Breast epithelium (tissue), 4 donors: ENCODE data around the gene SPIRE2. TPM values are rescaled to one million over a fixed set of nuclear protein-coding genes. Genes with fewer than 3 reads are reported as not detected.
"Not testable (repeated sequence)": the region's sequence is repeated elsewhere in the genome, so short reads cannot be mapped to it uniquely, and the experiment has no call there.

ENCODE experiments used
- DNase-seq, 2 donors: peaks; one replicate each; pipeline ENCODE4 v3.0.0-alpha.2; 2019; ENCODE audit warnings: low spot score in 2 of 2
- H3K27ac ChIP-seq, 2 donors: fragments of 200-600 bp; sonication (generic) in 1 of 2; one replicate each; pipeline ENCODE4 v1.5.1; 2016 to 2019; ENCODE audit warnings: mild to moderate bottlenecking in 1 of 2
- H3K27me3 ChIP-seq, 2 donors: fragments of 200-600 bp; sonication (generic) in 1 of 2; one replicate each; pipeline versions ENCODE4 v1.5.1 to v1.6.0; 2017 to 2019; ENCODE audit warnings: control low read depth in 1 of 2, mild to moderate bottlenecking in 1 of 2
- H3K36me3 ChIP-seq: fragments of 200-600 bp; one replicate; pipeline ENCODE4 v1.5.1; 2019
- H3K4me1 ChIP-seq, 2 donors: fragments of 200-600 bp; sonication (generic); one replicate each; pipeline ENCODE4 v1.5.1; 2016 to 2019; ENCODE audit warnings: control low read depth in 1 of 2
- H3K4me3 ChIP-seq, 3 donors: fragments of 200-600 bp; sonication (generic); 1 replicate in 2 of 3; 2 replicates in 1 of 3; pipeline ENCODE4 v1.5.1; 2016 to 2019; ENCODE audit warnings: mild to moderate bottlenecking in 3 of 3, moderate library complexity in 2 of 3
- H3K9me3 ChIP-seq, 2 donors: fragments of 200-600 bp; sonication (generic) in 1 of 2; one replicate each; pipeline ENCODE4 v1.5.1; 2016 to 2019; ENCODE audit warnings: control low read depth in 1 of 2
- POLR2A ChIP-seq: fragments of 450-650 bp; IDR thresholded peaks from one replicate; pipeline ENCODE4 v1.6.1; 2016; ENCODE audit warnings: antibody characterized with exemption, mild to moderate bottlenecking, moderate library complexity
- POLR2AphosphoS5 ChIP-seq, 3 donors: sonication (generic); formaldehyde crosslinking; IDR thresholded peaks; one replicate each; pipeline ENCODE4 v1.6.1; 2017; ENCODE audit warnings: antibody characterized with exemption in 3 of 3
- intact Hi-C: fragments of 100-400 bp; cut with DNase I; formaldehyde crosslinking; loops from one replicate; pipeline ENCODE4 v1.15.1; 2023; ENCODE audit warnings: low total_unique reads
- total RNA-seq, 3 donors: library from RNA; depleted of rRNA; stranded (reverse); fragments of >200 nt; gene quantifications; one replicate each; pipeline ENCODE4 v1.1.0, GENCODE V29; 2016
- TF ChIP-seq, protein P1 (sequence below), 3 donors: fragments of 450-650 bp; IDR thresholded peaks; one replicate each; pipeline ENCODE4 v1.5.1; 2016 to 2017; ENCODE audit warnings: antibody characterized with exemption in 3 of 3, mild to moderate bottlenecking in 3 of 3, moderate library complexity in 3 of 3

Gene SPIRE2
- total RNA-seq, 3 donors from 2014 or later, result 1.3 to 11.1 (median 7.8) TPM

DNA sequence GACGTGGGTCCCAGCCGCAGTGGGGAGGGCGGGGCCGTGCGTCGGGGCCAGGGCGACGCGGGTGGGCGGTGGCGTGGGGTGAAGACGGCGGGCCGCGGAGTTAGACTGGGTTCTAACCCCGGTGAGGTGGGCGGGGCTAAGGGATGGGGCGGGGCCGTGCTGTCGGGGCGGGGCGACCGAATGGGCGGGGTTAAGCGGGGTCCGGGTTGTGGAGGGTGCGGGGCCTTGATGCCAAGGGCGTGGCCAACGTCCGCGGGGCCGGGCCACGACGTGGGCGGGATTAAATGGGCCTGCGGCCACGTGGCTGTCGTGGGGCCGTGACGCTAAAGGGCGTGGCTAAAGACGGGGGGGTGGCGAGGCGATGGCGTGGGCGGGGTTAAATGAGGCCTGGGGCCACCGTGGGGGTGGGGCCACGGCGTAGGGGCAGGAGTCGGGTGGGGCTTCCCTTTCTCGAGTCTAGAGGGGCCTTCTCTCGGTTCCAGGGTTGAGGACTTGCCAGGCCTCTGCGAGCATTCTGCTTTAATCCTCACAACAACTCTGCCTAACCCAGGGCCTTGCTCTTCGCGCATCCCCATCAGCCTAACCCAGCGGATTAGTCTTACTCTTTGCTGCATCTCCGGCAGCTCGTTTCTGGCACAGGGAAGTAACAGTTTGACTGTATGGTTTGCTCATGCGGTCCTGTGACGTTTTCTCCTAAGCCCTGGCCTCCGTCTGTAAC, 45.9 kb downstream of the SPIRE2 start:
- Histone ChIP-seq H3K27me3 (no peaks in the 10 kb centered on the region), H3K27ac (peak overlapping the region; percentile 99 to 100), H3K4me1 (peaks cover 0 to 3% of the 10 kb centered on the region in 2 donors), H3K4me3 (peak overlapping the region; percentile 89 to 99 (median 89)), H3K9me3 (no peaks in the 10 kb centered on the region), H3K36me3 (no peaks in the 10 kb centered on the region)
- TF ChIP-seq POLR2A, result no peak
- TF ChIP-seq, protein P1, sequence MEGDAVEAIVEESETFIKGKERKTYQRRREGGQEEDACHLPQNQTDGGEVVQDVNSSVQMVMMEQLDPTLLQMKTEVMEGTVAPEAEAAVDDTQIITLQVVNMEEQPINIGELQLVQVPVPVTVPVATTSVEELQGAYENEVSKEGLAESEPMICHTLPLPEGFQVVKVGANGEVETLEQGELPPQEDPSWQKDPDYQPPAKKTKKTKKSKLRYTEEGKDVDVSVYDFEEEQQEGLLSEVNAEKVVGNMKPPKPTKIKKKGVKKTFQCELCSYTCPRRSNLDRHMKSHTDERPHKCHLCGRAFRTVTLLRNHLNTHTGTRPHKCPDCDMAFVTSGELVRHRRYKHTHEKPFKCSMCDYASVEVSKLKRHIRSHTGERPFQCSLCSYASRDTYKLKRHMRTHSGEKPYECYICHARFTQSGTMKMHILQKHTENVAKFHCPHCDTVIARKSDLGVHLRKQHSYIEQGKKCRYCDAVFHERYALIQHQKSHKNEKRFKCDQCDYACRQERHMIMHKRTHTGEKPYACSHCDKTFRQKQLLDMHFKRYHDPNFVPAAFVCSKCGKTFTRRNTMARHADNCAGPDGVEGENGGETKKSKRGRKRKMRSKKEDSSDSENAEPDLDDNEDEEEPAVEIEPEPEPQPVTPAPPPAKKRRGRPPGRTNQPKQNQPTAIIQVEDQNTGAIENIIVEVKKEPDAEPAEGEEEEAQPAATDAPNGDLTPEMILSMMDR (IDR thresholded peaks at IDR 0.05), result no peak
- TF ChIP-seq POLR2AphosphoS5 (IDR thresholded peaks at IDR 0.05), result peak in 2 of 3 donors; percentile 16 to 34
- intact Hi-C loops, result no loop called here
- peak; percentile 92 to 97 for DNase-seq

DNA sequence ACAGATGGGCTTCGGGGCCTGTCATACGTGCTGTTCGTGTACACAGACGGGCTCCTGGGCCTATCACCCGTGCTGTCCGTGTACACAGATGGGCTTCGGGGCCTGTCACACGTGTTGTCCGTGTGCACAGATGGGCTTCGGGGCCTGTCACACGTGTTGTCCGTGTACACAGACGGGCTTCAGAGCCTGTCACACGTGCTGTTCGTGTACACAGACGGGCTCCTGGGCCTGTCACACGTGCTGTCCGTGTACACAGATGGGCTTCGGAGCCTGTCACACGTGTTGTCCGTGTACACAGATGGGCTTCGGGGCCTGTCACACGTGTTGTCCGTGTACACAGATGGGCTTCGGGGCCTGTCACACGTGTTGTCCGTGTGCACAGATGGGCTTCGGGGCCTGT, 50.8 kb downstream of the SPIRE2 start:
- intact Hi-C loops, H3K4me1 ChIP-seq, DNase-seq, H3K27me3 ChIP-seq, H3K27ac ChIP-seq, H3K4me3 ChIP-seq, H3K9me3 ChIP-seq, H3K36me3 ChIP-seq: not testable (repeated sequence)

DNA sequence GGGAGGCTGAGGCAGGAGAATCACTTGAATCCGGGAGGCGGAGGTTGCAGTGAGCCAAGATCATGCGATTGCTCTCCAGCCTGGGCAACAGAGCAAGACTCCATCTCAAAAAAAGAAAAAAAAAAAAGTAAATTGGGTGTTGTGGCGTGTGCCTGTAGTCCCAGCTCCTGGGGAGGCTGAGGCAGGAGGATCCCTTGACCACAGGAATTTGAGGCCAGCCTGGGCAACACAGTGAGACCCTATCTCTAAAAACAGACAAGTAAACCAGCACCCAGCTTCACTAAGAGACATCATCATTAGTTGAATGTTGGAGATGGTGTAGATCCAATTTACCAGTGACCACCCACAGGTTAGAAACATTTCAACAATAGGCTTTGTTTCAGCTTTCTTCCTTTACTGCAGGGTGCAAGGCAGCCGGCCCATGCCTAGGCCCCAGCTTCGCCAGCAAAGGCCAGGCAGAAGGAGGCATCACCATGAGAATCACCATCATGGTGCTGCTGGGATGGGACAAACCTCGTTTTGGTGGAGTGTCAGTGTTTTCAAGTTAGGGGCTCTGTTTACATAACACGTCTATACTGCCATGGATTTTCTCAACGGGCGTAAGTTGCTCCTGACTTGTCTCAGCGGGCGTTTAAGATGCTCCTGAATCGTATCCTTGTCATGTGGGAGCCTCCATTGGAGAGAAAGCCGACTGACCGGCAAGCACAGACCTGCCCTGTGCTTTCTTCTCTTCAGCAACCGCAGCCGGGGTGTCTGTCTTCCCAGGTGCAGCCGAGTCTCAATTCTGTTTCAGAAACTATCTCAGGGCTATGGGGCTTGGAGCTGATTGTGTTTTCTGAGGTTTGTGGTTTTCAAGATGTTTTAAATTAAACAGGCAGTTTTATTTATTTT, 52.4 kb downstream of the SPIRE2 start:
- no peaks in the 10 kb centered on the region for H3K9me3 ChIP-seq
- intact Hi-C loops, result no loop called here
- no peak for DNase-seq
- H3K36me3 ChIP-seq, result peaks cover 5% of the 10 kb centered on the region
- no peak overlapping the region for H3K27ac ChIP-seq
- H3K27me3 ChIP-seq, result no peaks in the 10 kb centered on the region
- TF ChIP-seq, protein P1 (IDR thresholded peaks at IDR 0.05), result no peak
- TF ChIP-seq POLR2A, result no peak
- TF ChIP-seq POLR2AphosphoS5 (IDR thresholded peaks at IDR 0.05), result no peak
- H3K4me1 ChIP-seq, result no peaks in the 10 kb centered on the region
- H3K4me3 ChIP-seq, result no peak overlapping the region

DNA sequence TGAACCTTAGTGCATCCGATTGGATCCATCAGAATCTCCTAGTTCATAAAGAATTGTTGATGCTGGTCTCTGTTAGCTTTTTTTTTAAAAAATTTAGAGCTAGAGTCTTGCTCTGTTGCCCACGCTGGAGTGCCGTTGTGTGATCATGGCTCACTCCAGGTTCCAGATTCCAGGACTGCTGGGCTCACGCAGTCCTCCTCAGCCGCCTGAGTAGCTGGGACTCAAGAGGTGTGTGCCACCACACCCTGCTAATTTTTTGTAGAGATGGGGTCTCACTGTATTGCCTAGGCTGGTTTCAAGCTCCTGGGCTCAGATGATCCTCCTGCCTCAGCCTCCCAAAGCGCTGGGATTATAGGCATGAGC, 53.1 kb downstream of the SPIRE2 start:
- no peak for DNase-seq
- TF ChIP-seq, protein P1 (IDR thresholded peaks at IDR 0.05), result no peak
- no peak for TF ChIP-seq POLR2A
- TF ChIP-seq POLR2AphosphoS5 (IDR thresholded peaks at IDR 0.05), result no peak
- Histone ChIP-seq H3K27me3 (no peaks in the 10 kb centered on the region), H3K36me3 (peaks cover 6% of the 10 kb centered on the region), H3K4me1 (no peaks in the 10 kb centered on the region), H3K9me3 (no peaks in the 10 kb centered on the region), H3K4me3 (no peak overlapping the region), H3K27ac (no peak overlapping the region)
- intact Hi-C loops, result no loop called here

DNA sequence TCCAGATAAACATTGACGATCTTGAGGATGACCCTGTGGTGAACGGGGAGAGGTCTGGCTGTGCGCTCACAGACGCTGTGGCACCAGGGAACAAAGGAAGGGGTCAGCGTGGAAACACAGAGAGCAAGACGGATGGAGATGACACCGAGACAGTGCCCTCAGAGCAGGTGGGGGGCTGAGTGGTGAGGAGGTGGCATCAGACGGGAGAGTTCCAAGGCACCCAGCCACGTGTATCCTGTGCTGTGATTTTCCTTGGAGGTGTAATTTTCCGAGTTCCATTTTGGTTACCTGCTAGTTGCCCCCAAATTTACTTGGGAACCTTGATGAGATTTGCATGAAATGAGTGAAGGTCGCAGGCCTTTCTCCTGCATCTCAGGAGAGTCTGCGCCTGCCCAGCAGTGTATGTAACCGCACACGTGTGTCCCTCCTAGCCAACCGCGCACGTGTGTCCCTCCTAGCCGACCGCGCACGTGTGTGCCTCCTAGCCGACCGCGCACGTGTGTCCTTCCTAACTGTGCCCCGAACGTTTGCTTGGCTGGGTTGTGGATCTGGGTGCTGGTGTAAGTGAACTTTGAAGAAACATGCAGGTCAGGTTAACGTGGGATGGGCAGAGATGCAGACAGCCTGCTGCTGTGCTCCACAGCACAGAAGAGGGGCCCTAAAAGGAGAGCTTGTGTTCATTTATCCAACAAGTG, 55.2 kb downstream of the SPIRE2 start:
- Histone ChIP-seq H3K27ac (no peak overlapping the region), H3K36me3 (peaks cover 6% of the 10 kb centered on the region), H3K27me3 (no peaks in the 10 kb centered on the region), H3K4me1 (no peaks in the 10 kb centered on the region), H3K4me3 (no peak overlapping the region), H3K9me3 (no peaks in the 10 kb centered on the region)
- TF ChIP-seq, protein P1 (IDR thresholded peaks at IDR 0.05), result no peak
- TF ChIP-seq POLR2AphosphoS5 (IDR thresholded peaks at IDR 0.05) (no peak), POLR2A (no peak)
- intact Hi-C loops, result no loop called here
- DNase-seq, result no peak
